Natural killer cell (primary cell): ENCODE measurements around the gene GRIN2A. TPM values are rescaled to one million over a fixed set of nuclear protein-coding genes. Genes with fewer than 3 reads are reported as not detected.

Source experiments
- ATAC-seq, 3 donors: fragments of 150-1000 bp in 2 of 3; fragments of 200-7000 bp in 1 of 3; cut with Tn5 transposase; 1 replicate in 1 of 3; 2 replicates in 2 of 3; pipeline ENCODE4 v1.10.0; 2021; ENCODE audit warnings: mild to moderate bottlenecking in 2 of 3, moderate library complexity in 2 of 3
- DNase-seq, 2 donors: peaks; one replicate each; pipeline versions ENCODE4 v3.0.0 to v3.0.0-alpha.2; 2013 to 2021; ENCODE audit warnings: mixed read lengths in 1 of 2
- H3K27ac ChIP-seq: one replicate; pipeline ENCODE4 v1.5.1; 2013; ENCODE audit warnings: mild to moderate bottlenecking, low read length
- H3K27me3 ChIP-seq: one replicate; pipeline ENCODE4 v1.6.1; 2013; ENCODE audit warnings: low read length; ENCODE audit not compliant: control insufficient read depth, insufficient read depth
- H3K36me3 ChIP-seq: one replicate; pipeline ENCODE4 v1.6.1; 2013; ENCODE audit warnings: low read length; ENCODE audit not compliant: control insufficient read depth, insufficient read depth
- H3K4me1 ChIP-seq: one replicate; pipeline ENCODE4 v1.6.1; 2013; ENCODE audit warnings: low read length; ENCODE audit not compliant: control insufficient read depth, insufficient read depth
- H3K4me3 ChIP-seq: one replicate; pipeline ENCODE4 v1.5.1; 2013; ENCODE audit warnings: low read length
- H3K9me3 ChIP-seq: one replicate; pipeline ENCODE4 v1.6.1; 2013; ENCODE audit warnings: low read length; ENCODE audit not compliant: control insufficient read depth, insufficient read depth
- H3K27ac Mint-ChIP-seq, 2 donors: one replicate each; pipeline ENCODE4 v1.8.0; 2022; ENCODE audit warnings: mild to moderate bottlenecking in 2 of 2, mixed read lengths in 2 of 2, moderate library complexity in 1 of 2
- H3K27me3 Mint-ChIP-seq, 2 donors: one replicate each; pipeline ENCODE4 v1.8.0; 2022; ENCODE audit warnings: low read depth in 2 of 2, mixed read lengths in 2 of 2
- H3K36me3 Mint-ChIP-seq: one replicate; pipeline ENCODE4 v1.8.0; 2022; ENCODE audit warnings: mixed read lengths
- H3K4me1 Mint-ChIP-seq, 2 donors: one replicate each; pipeline ENCODE4 v1.8.0; 2022; ENCODE audit warnings: mixed read lengths in 2 of 2
- H3K4me3 Mint-ChIP-seq: one replicate; pipeline ENCODE4 v1.8.0; 2022; ENCODE audit warnings: mild to moderate bottlenecking, moderate library complexity, mixed read lengths
- H3K9me3 Mint-ChIP-seq, 2 donors: one replicate each; pipeline ENCODE4 v1.8.0; 2022; ENCODE audit warnings: mixed read lengths in 2 of 2
- CTCF ChIP-seq: fragments of 200-600 bp; IDR thresholded peaks from one replicate; pipeline ENCODE4 v1.8.0; 2022; ENCODE audit warnings: antibody characterized with exemption
- WGBS: methylation state at CpG from one replicate; pipeline ENCODE4 v1.1.7; 2013; ENCODE audit warnings: missing lambda C conversion rate; ENCODE audit not compliant: insufficient coverage; 5-methylcytosine and 5-hydroxymethylcytosine counted together
- intact Hi-C: fragments of 100-400 bp; cut with micrococcal nuclease; formaldehyde crosslinking; loops from one replicate; pipeline ENCODE4 v1.14.2; 2022
- total RNA-seq, 4 donors: library from RNA; stranded (reverse); fragments of 120-200 nt in 1 of 4; gene quantifications; one replicate each; pipeline versions ENCODE4 v1.2.3 to v1.2.4, GENCODE V29; 2013 to 2022

GRIN2A gene
- total RNA-seq, 3 donors from 2014 or later (not counting 1 experiment from before 2014, with no cell fraction given): not detected

GRCh38 chr16:9874219-9874618 is 308.0 kb downstream of the GRIN2A start:
- Mint-ChIP-seq H3K4me3 (no peak overlapping the region), H3K27ac (no peak overlapping the region), H3K27me3 (peaks cover 0 to 7% of the 10 kb centered on the region in 2 donors), H3K4me1 (no peaks in the 10 kb centered on the region), H3K9me3 (peaks cover 0 to 5% of the 10 kb centered on the region in 2 donors), H3K36me3 (no peaks in the 10 kb centered on the region)
- no peak for TF ChIP-seq CTCF
- H3K36me3 ChIP-seq: no peaks in the 10 kb centered on the region
- H3K27ac ChIP-seq: no peak overlapping the region
- DNase-seq (no peak), ATAC-seq (no peak)
- H3K9me3 ChIP-seq: no peaks in the 10 kb centered on the region
- no peaks in the 10 kb centered on the region for H3K27me3 ChIP-seq
- WGBS: 62% methylated on average over 7 of the region's 7 CpGs
- no peaks in the 10 kb centered on the region for H3K4me1 ChIP-seq
- H3K4me3 ChIP-seq: no peak overlapping the region
- intact Hi-C loops: no loop called here

GRCh38 chr16:9870962-9871361 is 311.3 kb downstream of the GRIN2A start:
- ATAC-seq: no peak
- H3K9me3 ChIP-seq: no peaks in the 10 kb centered on the region
- Mint-ChIP-seq H3K4me3 (no peak overlapping the region), H3K4me1 (no peaks in the 10 kb centered on the region), H3K27ac (no peak overlapping the region), H3K9me3 (peaks cover 0 to 2% of the 10 kb centered on the region in 2 donors), H3K27me3 (peaks cover 0 to 2% of the 10 kb centered on the region in 2 donors), H3K36me3 (no peaks in the 10 kb centered on the region)
- intact Hi-C loops: no loop called here
- WGBS: 52% methylated on average over 2 of the region's 2 CpGs
- H3K4me3 ChIP-seq: no peak overlapping the region
- H3K36me3 ChIP-seq: no peaks in the 10 kb centered on the region
- H3K4me1 ChIP-seq: no peaks in the 10 kb centered on the region
- no peak overlapping the region for H3K27ac ChIP-seq
- no peaks in the 10 kb centered on the region for H3K27me3 ChIP-seq
- no peak for TF ChIP-seq CTCF
- no peak for DNase-seq

DNA sequence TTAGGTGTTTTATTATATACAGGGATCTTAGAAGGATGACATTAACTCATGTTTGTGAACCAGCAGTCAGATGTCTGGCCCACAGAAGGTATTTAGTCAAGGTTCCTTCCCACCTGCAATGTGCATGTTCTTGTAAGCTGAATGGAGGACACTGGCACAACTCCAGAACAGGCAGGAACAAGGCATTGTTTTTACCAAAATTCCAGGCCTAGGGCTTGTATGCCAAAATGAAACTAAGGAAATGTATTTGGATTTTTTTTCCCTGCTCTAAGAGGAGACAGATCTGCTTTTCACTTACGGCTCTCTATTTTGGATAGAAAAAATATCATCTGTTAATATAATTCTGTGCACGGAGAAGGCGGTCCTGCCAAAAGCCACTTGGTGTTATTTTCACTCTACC is 312.5 kb downstream of the GRIN2A start:
- H3K9me3 ChIP-seq: no peaks in the 10 kb centered on the region
- H3K4me1 ChIP-seq: no peaks in the 10 kb centered on the region
- H3K4me3 ChIP-seq: no peak overlapping the region
- H3K27me3 ChIP-seq: no peaks in the 10 kb centered on the region
- intact Hi-C loops: no loop called here
- Mint-ChIP-seq H3K9me3 (peaks cover 0 to 2% of the 10 kb centered on the region in 2 donors), H3K27me3 (peaks cover 0 to 2% of the 10 kb centered on the region in 2 donors), H3K4me1 (no peaks in the 10 kb centered on the region), H3K27ac (no peak overlapping the region), H3K4me3 (no peak overlapping the region), H3K36me3 (no peaks in the 10 kb centered on the region)
- DNase-seq (no peak), ATAC-seq (no peak)
- TF ChIP-seq CTCF: no peak
- no peaks in the 10 kb centered on the region for H3K36me3 ChIP-seq
- 94% methylated on average over 2 of the region's 3 CpGs for WGBS
- H3K27ac ChIP-seq: no peak overlapping the region

GRCh38 chr16:9868606-9869149 is 313.6 kb downstream of the GRIN2A start:
- Histone ChIP-seq H3K4me1 (no peaks in the 10 kb centered on the region), H3K36me3 (no peaks in the 10 kb centered on the region), H3K9me3 (no peaks in the 10 kb centered on the region), H3K27ac (no peak overlapping the region), H3K4me3 (no peak overlapping the region), H3K27me3 (no peaks in the 10 kb centered on the region)
- Mint-ChIP-seq H3K4me1 (no peaks in the 10 kb centered on the region), H3K9me3 (peaks cover 0 to 2% of the 10 kb centered on the region in 2 donors), H3K36me3 (no peaks in the 10 kb centered on the region), H3K4me3 (no peak overlapping the region), H3K27me3 (peaks cover 0 to 2% of the 10 kb centered on the region in 2 donors), H3K27ac (no peak overlapping the region)
- WGBS: 79% methylated on average over 2 of the region's 2 CpGs
- ATAC-seq (no peak), DNase-seq (no peak)
- intact Hi-C loops: no loop called here
- no peak for TF ChIP-seq CTCF
